Fibroblast of the aortic adventitia (primary cell): ENCODE results near the gene RASSF3. TPM values are rescaled to one million over a fixed set of nuclear protein-coding genes. Genes with fewer than 3 reads are reported as not detected.

Experiments used
- DNase-seq: peaks from one replicate; pipeline ENCODE4 v3.0.0-alpha.2; 2010; ENCODE audit warnings: low read depth
- H3K4me3 ChIP-seq: 2 replicates; pipeline ENCODE4 v1.5.1; 2011; ENCODE audit warnings: low read depth, mild to moderate bottlenecking, control low read depth, low read length, moderate library complexity
- total RNA-seq: library from RNA; depleted of rRNA; stranded (reverse); fragments of >200 nt; gene quantifications from 2 replicates; pipeline ENCODE4 v1.2.3, GENCODE V29; 2012; ENCODE audit warnings: low replicate concordance
- TF ChIP-seq, protein P1 (sequence below): IDR thresholded peaks from 2 replicates; pipeline ENCODE4 v1.5.1; 2011; ENCODE audit warnings: mild to moderate bottlenecking, low read length, control low read depth, inconsistent platforms; ENCODE audit not compliant: insufficient read depth

Gene RASSF3
- total RNA-seq, 1 donor: 13.6 TPM

- no peak for DNase-seq
- TF ChIP-seq, protein P1, sequence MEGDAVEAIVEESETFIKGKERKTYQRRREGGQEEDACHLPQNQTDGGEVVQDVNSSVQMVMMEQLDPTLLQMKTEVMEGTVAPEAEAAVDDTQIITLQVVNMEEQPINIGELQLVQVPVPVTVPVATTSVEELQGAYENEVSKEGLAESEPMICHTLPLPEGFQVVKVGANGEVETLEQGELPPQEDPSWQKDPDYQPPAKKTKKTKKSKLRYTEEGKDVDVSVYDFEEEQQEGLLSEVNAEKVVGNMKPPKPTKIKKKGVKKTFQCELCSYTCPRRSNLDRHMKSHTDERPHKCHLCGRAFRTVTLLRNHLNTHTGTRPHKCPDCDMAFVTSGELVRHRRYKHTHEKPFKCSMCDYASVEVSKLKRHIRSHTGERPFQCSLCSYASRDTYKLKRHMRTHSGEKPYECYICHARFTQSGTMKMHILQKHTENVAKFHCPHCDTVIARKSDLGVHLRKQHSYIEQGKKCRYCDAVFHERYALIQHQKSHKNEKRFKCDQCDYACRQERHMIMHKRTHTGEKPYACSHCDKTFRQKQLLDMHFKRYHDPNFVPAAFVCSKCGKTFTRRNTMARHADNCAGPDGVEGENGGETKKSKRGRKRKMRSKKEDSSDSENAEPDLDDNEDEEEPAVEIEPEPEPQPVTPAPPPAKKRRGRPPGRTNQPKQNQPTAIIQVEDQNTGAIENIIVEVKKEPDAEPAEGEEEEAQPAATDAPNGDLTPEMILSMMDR: no peak
- no peak overlapping the region for H3K4me3 ChIP-seq
Observed at GRCh38 chr12:64706857-64707256, 96.6 kb downstream of the RASSF3 start.

GRCh38 chr12:64707362-64707761 lies 97.1 kb downstream of the RASSF3 start:
- no peak for DNase-seq
- H3K4me3 ChIP-seq: no peak overlapping the region
- TF ChIP-seq, protein P1: no peak

GRCh38 chr12:64707926-64708325 lies 97.6 kb downstream of the RASSF3 start:
- DNase-seq: no peak
- H3K4me3 ChIP-seq: no peak overlapping the region
- TF ChIP-seq, protein P1: no peak

DNA sequence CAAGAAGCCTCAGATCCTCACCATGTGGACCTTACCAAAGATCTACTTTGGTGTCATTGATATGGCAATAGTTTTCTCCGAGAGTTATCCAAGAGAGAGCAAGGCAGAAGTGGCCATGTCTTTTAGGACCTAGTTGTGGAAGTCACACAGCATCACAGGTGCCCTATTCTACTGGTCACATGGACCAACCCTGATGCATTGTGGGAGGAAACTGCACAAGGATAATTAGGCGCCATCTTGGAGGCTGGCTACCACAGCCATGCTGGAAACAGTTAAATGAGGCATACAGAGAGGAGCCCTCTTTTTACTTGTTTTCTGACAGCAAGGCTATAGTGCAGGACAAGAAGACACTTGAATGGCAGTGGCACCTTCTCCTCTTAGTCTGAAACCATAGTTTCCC lies 99.1 kb downstream of the RASSF3 start:
- no peak for DNase-seq
- TF ChIP-seq, protein P1: no peak

GRCh38 chr12:64713376-64713775 lies 103.1 kb downstream of the RASSF3 start:
- TF ChIP-seq, protein P1: no peak
- DNase-seq: no peak
- H3K4me3 ChIP-seq: no peak overlapping the region

More for the DNA sequence above, 99.1 kb downstream of the RASSF3 start:
- no peak overlapping the region for H3K4me3 ChIP-seq

DNA sequence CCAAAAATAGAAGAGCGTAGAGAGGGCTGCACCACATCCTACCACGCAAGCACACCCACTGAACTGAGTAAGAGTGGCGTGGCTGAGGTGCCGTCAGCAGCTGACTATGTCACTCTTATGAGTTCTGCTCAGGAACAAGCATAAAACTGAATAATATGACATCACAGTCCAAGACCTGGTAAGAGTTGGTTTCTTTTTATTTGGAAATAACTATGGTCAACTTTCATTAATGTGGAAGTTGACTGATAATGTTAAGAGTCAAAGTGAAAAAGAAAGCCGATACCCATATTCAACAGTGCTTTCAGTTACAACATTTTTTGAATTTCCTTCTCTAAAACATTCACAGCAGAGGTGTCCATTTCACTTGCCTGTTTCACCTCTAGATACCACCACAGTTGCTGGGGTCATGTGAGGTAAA lies 104.3 kb downstream of the RASSF3 start:
- TF ChIP-seq, protein P1: no peak
- DNase-seq: no peak
- H3K4me3 ChIP-seq: no peak overlapping the region

- TF ChIP-seq, protein P1: no peak
- DNase-seq: no peak
- no peak overlapping the region for H3K4me3 ChIP-seq
Observed at GRCh38 chr12:64716371-64716770, 106.1 kb downstream of the RASSF3 start.
